AG08396 (cell line): ENCODE data around the gene STXBP5L.
"Not testable (repeated sequence)": the region's sequence is repeated elsewhere in the genome, so short reads cannot be mapped to it uniquely, and the experiment has no call there.

Experiments used
- DNase-seq: peaks from one replicate; pipeline ENCODE4 v3.0.0; 2012; ENCODE audit warnings: low spot score, mixed read lengths

The STXBP5L gene

DNA sequence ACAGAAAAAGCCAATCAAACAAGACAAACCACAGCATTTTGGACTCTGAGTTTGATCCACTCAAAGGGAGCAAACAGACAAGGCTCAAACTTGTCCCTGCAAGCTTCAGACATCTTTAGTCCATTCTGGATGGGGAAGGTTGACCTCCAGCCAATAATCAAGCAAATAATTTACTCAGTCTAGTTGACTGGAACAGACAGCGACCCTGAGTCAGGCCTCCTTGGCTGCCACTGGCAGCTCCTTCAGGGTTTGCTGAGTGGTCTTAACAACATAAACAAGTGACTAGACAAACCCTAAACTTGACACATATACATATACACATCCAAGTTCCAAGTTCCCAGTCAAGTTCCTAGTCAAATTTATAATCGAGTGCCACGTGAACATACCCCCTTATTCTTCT, 323.9 kb downstream of the STXBP5L start:
- DNase-seq, result no peak

DNA sequence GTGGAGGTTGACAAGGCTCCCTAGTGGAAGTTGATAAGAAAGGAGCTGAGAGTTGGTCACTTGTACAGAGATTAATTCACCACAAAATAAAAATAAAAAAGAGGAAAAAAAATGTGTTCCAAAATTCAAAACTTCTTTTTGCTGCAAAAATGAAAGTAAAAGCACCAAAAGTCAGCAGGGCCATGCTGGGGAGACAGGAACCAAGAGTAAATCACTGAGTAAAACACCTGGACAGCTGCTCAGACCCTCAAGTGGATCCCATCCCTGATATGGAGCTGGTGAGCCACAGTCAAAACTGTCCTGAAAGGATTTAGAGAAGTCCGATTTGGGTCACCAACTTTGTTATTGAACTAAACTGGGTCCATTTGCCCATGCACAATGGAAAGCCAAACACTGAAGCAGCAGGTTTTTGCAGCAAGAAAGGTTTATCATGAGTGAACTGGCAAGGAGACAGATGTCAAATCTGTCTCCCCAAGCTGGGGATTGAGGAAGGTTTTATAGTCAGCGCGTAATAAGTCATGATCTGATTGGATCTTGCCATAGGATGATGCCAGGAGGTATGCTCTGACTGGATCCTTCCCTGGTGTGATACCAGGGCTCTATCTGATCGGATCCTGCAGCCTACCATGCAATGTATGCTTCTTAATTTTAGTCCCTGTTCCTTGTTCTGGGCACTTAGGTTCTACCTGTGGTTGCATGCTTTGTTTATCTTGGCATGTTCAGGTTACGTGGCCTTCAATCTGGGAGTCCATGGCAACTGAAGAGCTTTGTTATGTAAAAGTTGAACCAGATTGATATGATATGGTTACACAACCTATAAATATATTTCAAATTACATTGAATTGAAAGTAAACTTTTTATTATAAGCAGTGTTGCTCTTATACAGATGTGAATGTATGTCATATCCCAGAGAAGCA, 324.6 kb downstream of the STXBP5L start:
- no peak for DNase-seq

DNA sequence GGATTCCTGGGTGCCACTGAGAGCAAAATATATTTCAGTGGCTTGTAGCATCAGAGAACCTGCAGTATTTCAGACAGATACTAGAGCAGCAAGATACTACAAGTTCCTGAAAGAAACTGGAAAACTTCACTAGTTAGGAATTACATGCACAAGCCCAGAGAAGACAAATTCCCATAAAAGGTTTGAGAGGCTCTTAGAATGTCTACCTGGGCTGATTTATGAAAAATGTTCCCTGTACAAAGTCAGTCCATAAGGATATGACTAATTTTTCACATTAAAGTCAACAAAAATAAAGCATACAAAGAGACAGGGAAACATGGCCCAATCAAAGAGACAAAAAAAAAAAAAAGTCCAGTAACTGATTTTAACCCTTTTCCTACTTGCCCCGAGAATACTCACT, 335.2 kb downstream of the STXBP5L start:
- no peak for DNase-seq

DNA sequence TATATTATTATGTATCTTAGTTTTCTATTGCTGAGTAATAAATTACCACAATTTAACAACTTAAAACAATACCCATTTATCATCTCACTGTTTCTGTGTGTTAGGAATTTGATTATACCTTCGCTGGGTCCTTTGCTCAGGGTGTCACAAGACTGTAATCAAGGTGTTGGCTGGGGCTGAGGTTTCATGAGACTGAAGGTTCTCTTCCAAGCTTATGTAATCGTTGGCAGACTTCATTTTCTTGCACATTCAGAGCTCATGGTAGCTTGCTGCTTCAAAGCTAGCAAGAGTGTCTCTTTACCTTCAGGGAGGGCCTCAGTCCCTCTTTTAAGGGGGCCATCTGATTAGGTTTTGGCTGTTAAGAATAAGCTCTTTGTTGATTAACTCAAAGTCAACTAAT, 344.7 kb downstream of the STXBP5L start:
- no peak for DNase-seq

DNA sequence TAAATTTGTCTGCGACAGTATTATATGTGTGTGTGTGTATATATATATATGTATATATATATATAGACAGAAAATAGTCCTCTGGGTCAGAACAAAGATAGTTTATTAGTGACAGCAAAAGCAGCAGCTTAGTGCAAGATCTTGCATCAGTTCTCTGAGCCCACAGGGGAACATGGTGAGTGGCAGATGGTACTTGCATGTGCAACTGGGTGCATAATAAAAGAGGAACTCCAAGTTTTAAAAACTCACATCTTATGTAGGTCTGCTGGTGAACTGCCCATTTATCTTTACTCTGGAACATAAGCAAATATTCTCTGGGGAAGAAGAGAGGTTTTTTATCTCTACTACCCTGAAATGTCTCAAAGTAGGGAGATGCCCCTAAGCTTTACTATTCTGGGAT, 361.4 kb downstream of the STXBP5L start:
- no peak for DNase-seq

DNA sequence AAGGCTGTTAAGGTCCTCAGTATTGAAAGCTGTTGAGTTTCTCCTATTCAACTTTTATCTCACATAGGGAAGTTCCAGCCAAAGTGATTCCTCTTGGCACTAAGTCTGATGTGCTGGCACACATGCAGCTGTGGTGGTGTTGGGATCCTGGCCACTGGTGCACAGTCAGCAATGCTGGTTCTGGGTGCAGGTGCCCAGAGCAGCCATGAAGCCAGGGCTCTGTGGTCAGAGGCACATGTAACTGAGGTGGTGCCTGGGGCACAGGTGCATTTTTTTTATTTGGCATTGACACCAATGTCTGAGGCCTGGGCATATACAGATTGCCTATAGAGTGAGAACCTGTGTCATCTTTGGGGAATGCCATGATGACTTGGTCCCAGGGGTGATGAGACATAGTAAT, 366.4 kb downstream of the STXBP5L start:
- no peak for DNase-seq

DNA sequence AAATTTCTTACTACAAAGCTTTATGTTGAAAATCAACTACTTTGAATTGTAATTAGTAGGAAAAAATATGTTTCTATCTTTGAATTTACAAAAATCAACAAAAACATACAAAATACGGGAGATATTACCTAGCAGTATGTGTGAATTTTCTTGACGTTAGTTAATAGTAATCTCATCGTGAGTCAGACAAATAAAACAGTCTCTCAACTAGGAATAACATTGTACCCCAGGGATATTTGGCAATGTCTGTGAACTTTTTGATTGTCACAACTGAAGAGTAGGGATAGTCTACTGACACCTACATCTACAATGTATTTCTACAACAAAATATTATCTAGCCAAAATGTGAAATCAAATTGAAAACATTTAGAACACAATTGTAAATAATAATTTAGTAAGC, 387.4 kb downstream of the STXBP5L start:
- no peak for DNase-seq

DNA sequence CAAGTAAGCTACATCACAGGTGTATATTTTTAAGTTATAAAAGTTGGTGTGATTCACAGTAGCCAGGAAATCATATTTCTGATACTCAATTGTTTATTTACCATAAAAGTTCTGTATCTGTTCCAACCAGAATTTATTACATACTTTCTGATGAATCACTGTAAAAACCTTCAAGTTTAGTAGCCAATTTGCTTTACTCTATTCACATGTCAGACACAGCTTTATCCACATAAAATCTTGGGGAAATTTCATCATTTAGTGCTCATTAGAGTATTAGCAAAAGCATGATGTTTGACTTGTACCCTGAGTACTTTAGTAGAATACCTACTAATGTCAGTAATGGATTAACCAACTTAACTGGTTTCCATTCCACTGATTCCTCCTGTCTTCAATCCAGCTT, 388.0 kb downstream of the STXBP5L start:
- DNase-seq, result no peak

DNA sequence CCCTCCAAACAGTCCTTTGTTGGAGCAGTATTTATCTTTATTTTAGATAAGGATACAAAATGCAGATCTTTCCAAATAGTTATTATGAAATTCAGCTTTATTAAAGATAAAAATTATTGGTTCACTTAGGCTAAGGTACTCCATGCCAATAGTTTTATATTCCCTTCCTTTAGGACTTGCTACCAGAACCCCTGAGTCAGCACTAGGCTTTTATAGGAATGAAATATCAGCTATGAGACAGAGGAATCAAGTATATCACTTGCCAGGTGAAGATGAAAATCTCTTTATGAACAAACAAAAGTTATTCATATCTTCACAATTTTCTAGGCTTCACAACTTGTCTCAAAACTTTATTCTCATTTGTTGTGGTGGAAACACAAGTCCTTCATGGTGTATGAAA, 416.3 kb downstream of the STXBP5L start:
- no peak for DNase-seq

DNA sequence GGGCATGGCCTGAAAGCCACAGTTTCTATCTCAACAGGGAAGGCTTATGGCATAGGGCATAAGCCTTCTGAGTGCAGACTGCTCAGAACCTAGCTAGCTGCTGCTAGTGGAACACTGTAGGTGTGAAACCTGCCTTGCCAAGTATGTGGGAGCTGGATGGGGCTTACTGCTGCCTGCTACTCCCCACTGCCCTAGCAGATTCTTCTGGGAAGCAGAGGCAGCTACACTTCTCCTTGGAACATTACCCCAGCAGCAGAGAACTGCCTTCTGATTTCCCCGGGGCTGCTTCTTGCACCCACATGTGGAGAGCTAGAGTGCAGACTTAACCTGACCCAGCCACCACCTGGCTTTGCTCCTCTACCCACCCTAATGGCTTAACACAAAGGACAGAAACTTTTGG, 422.1 kb downstream of the STXBP5L start:
- DNase-seq, result no peak

DNA sequence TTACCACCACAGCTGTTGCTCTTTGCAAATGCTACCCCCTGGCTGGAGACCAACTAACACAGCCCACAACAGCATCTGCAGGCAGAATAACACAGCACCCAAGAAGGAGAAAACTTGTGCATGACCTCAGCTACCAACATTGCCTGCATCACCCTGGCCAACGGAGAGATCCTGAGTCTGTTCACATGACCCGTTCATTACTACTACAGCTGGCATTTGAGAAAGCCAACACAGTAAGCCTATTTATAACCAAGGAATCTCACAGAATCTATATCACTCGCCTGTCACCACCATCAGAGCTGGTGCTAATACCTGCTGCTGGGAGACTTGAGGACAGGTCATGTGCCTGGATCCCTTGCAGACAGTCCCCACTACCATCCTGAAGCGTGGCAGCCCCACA, 422.6 kb downstream of the STXBP5L start:
- no peak for DNase-seq

DNA sequence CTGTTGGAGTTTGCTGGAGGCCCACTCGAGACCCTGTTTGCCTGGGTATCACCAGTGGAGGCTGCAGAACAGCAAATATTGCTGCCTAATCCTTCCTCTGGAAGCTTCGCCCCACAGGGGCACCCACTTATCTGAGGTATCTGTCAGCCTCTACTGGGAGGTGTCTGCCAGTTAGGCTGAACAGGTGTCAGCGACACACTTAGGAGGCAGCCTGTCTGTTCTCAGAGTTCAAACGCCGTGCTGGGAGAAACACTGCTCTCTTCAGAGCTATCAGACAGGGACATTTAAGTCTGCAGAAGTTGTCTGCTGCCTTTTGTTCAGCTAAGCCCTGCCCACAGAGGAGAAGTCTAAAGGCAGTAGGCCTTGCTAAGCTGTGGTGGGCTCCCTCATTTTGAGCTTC, 448.0 kb downstream of the STXBP5L start:
- DNase-seq, result not testable (repeated sequence)

DNA sequence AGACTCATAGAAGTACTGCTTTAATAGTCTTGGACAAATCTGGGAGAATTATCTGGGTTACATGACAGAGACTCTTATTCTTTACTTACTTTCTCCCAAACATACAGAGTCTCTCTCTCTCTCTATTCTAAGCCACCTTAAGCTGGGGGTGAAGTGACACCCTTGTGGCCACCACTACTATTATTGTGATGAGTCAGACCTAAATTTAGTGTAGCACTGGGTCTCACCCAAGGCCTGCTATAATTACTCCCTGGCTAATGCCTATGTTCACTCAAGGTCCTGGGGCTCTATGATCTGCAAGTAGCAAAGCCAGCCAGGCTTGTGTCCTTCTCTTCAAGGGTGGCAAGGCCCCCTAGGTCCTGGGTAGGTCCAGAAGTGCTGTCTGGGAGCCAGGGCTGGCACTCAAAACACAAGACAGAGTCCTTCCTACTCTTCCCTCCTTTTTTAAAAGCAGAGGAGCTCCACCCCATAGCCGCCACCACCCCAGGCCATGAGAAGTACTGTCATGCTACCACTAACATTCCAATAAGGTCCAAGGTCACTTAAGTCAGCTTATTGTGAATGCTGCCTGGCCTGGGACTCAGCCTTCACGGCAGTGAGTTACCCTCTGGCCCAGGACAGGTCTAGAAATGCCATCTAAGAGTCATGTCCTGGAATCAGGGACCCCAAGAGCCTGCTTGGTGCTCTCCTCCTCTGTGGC, 454.2 kb downstream of the STXBP5L start:
- no peak for DNase-seq

DNA sequence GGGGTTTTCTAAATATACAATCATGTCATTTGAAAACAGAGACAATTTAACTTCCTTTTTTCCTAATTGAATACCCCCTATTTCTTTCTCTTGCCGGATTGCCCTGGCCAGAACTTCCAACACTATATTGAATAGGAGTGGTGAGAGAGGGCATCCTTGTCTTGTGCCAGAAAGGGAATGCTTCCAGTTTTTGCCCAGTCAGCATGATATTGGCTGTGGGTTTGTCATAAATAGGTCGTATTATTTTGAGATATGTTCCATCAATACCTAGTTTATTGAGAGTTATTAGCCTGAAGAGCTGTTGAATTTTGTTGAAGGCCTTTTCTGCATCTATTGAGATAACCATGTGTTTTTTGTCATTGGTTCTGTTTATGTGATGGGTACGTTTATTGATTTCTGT, 480.3 kb downstream of the STXBP5L start:
- DNase-seq, result not testable (repeated sequence)

DNA sequence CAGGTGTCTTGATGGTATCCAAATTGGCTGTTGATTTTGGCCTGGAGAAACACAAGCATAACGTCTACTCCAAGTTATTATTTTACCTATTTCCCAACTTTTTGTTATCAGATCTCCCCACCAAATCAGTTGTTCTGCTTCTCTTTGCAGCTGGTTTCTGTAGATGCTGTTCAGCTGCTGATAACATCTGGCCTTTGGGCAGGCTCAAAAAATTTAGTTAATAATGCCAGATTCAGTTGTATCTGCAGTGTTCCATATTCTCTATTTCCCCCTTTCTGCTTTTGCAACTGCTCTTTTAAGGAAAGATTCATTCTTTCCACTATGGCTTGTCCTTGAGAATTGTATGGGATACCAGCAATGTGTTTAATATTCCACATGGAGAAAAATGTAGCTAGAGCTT, 488.0 kb downstream of the STXBP5L start:
- not testable (repeated sequence) for DNase-seq

DNA sequence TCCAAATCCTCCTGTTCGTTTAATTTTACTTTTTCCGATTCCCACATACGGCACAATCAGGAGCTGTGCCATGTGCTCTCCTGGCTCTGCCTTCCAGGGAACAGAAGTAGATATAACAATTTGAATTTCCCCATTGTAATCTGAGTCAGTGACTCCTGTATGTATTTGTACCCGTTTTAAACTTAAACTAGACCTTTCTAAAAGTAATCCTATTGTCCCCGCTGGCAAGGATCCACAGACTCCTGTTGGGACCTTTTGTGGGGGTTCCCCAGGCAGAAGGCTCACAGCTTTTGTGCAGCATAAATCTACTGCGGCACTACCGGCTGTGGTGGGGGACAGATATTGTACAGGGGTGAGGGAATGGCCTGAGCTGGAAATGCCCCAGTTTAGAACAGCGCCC, 490.0 kb downstream of the STXBP5L start:
- not testable (repeated sequence) for DNase-seq

DNA sequence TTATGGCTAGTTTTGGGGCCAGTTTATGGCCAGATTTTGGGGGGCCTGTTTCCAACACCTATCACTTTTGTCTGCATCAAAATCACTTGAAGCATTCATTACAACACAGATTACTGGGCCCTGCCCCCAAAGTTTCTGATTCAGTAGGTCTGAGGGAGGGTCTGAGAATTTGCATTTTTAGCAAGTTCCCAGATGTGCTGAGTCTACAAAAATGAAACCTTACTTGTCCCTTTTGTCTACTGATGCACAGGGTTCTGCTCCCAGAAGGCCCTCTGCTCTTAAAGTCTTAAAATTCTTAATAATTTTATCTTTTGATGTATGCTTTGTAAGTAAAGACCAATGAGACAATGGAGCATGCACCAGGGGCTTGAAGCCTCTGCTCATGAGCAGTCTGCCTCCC, 491.8 kb downstream of the STXBP5L start:
- DNase-seq, result no peak

DNA sequence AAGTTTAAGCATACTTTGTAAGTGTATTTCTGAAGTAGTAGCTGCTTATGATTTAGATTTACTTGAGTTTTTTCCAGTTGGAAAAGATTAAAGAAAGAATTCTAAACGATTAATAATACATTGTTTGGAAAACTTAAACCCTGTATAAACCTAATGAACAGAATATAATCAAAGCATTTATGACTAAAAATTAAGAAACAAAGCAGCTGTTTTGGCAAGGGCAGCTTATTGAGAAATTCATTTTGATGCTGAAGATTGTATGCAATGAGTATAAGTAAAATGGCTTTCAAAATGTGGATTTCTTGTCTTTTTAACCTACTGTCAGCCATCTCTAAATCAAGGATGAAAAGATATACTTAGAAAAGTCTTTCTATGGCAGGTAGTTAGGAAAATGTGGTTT, 497.6 kb downstream of the STXBP5L start:
- DNase-seq, result no peak

DNA sequence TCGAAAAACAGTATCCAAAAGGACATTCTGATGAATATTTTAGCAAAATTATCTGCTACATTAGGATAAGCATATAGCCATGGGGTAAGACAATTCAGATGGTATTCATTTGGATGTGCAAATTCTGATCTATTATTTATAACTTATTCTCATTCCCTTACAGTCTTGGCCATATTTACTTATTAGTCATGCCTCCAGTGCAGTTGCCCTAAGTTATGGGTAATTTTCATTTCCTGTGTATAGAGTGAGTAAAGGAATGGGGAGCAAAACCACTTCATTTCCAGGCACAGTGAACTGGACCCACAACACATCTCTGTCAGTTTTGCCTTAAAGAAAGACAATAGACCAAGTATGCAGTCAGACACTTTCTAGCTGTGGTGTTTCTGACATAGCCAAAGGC, 503.5 kb downstream of the STXBP5L start:
- DNase-seq, result no peak

DNA sequence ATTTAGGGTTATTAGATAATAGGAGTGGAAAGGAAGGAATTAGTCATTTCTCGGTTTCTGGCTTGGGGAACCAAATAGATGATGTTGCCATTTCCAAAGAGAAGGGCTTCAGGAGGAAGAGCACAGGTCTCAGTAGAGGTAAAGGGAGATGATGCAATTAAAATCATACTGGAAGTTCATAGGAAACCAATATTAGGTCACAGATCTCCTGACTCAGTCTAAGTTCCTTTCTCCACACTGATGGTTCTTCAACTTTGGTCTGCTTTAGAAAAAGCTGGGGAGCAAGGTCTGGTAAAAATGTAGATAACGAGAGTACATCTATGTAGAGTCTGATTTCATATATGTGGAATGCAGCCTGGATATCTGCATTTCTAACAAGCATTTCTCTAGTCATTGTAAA, 506.9 kb downstream of the STXBP5L start:
- DNase-seq, result no peak

DNA sequence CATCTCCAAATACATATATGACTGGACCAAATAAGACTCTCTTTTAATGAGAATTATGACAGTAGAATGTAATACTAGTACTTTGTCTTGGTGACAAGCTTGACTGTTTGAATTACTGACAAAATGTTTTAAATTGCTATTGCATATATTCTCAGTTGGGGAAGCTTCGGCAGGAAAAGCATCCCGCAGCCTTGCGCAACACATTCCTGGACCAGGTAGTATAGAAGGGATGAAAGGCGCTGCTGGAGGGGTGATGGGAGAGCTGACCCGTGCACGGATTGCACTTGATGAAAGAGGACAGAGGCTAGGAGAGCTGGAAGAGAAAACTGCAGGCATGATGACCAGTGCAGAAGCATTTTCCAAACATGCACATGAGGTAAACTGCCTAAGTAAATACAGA, 510.2 kb downstream of the STXBP5L start:
- no peak for DNase-seq

DNA sequence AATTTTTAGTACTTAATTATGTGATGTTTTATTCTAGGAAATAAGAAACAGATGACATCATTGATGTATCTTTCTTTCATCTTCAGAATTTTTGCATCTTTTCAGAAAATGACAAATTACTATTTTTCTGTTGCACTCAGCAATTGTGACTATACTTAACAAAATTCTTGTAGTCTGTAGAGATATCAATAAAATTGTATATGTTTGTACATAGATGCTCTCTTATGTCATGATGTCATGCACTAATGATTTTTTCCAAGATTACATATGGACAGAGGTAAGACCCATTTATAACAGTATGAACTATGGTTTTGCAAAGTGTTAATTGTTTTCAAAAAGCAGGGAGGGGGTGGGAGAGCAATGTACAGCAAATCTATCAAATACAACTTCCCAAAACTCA, 516.5 kb downstream of the STXBP5L start:
- DNase-seq, result no peak

DNA sequence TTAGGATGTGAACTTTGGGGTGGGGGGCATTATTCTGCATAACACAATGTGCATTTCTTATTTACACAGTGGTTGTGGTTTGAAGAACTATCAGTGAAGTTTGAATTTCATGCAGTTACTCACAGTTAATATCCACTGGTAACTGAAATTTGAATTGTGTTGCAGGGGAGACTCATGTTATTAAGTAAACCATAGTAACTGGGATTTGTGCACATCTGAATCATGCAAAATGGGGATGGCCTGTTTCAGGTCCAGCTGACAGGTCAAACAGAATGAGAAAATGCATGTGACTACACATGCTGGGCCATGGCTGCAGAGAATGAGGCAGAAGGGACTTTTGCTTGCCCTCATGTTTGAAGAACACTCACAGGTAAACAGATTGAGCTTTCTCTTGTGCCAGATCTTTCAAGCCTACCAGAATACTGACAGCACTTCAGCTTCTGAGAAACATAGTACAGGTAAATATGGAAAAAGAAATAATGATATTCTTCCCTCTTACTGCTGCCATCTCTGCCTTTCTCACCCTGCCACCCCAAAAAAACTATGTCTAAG, 522.7 kb downstream of the STXBP5L start:
- DNase-seq, result no peak
